ENCODE results near the gene XPR1.
"Not testable (repeated sequence)": the region's sequence is repeated elsewhere in the genome, so short reads cannot be mapped to it uniquely, and the experiment has no call there.

XPR1 gene

GRCh38 chr1:180724055-180724454, 92.2 kb downstream of the XPR1 start:
- no peak for DNase-seq

GRCh38 chr1:180726024-180726423, 94.2 kb downstream of the XPR1 start:
- not testable (repeated sequence) for DNase-seq

- not testable (repeated sequence) for DNase-seq
These were observed 95.9 kb downstream of the XPR1 start for GRCh38 chr1:180727751-180728150.

- no peak for DNase-seq
These were observed 96.8 kb downstream of the XPR1 start for GRCh38 chr1:180728472-180729106.

- DNase-seq = no peak
These were observed 99.3 kb downstream of the XPR1 start for GRCh38 chr1:180731131-180731530.

GRCh38 chr1:180732866-180733265, 101.0 kb downstream of the XPR1 start:
- no peak for DNase-seq

GRCh38 chr1:180734366-180734765, 102.5 kb downstream of the XPR1 start:
- no peak for DNase-seq

- DNase-seq = no peak
These were observed 110.8 kb downstream of the XPR1 start for GRCh38 chr1:180742663-180743062.

GRCh38 chr1:180743868-180744267, 112.0 kb downstream of the XPR1 start:
- DNase-seq = no peak

GRCh38 chr1:180745098-180745497, 113.3 kb downstream of the XPR1 start:
- DNase-seq = no peak

- no peak for DNase-seq
These were observed 120.1 kb downstream of the XPR1 start for GRCh38 chr1:180751921-180752320.

- no peak for DNase-seq
These were observed 122.6 kb downstream of the XPR1 start for GRCh38 chr1:180754453-180754852.

- no peak for DNase-seq
These were observed 125.8 kb downstream of the XPR1 start for GRCh38 chr1:180757657-180758056.

- no peak for DNase-seq
These were observed 131.0 kb downstream of the XPR1 start for GRCh38 chr1:180762796-180763195.

GRCh38 chr1:180765151-180765550, 133.3 kb downstream of the XPR1 start:
- no peak for DNase-seq

GRCh38 chr1:180769889-180770288, 138.1 kb downstream of the XPR1 start:
- DNase-seq = no peak

GRCh38 chr1:180773210-180773865, 141.5 kb downstream of the XPR1 start:
- no peak for DNase-seq

GRCh38 chr1:180775801-180776200, 144.0 kb downstream of the XPR1 start:
- DNase-seq = no peak

- no peak for DNase-seq
These were observed 145.4 kb downstream of the XPR1 start for GRCh38 chr1:180777072-180777689.

- no peak for DNase-seq
These were observed 147.1 kb downstream of the XPR1 start for GRCh38 chr1:180778782-180779398.

GRCh38 chr1:180779584-180779983, 147.8 kb downstream of the XPR1 start:
- DNase-seq = no peak

- no peak for DNase-seq
These were observed 149.9 kb downstream of the XPR1 start for GRCh38 chr1:180781718-180782117.

- DNase-seq = no peak
These were observed 153.5 kb downstream of the XPR1 start for GRCh38 chr1:180785291-180785690.

GRCh38 chr1:180785887-180786286, 154.1 kb downstream of the XPR1 start:
- no peak for DNase-seq
